Right cardiac atrium (tissue), 5 donors: ENCODE results near the gene RBM44. TPM values are rescaled to one million over a fixed set of nuclear protein-coding genes. Genes with fewer than 3 reads are reported as not detected.

Experiments
- ATAC-seq, 2 donors: fragments of 200-7000 bp; cut with Tn5 transposase; one replicate each; pipeline versions ENCODE4 v1.8.0 to v1.9.1; 2020; ENCODE audit warnings: moderate library complexity in 2 of 2, mild to moderate bottlenecking in 1 of 2
- DNase-seq, 3 donors: peaks; one replicate each; pipeline ENCODE4 v3.0.0-alpha.2; 2020
- H3K27ac ChIP-seq: one replicate; pipeline ENCODE4 v1.5.1; 2013; ENCODE audit warnings: mild to moderate bottlenecking, low read length, control low read depth, moderate library complexity
- H3K27me3 ChIP-seq: one replicate; pipeline ENCODE4 v1.6.1; 2013; ENCODE audit not compliant: control insufficient read depth, insufficient read depth
- H3K4me1 ChIP-seq: one replicate; pipeline ENCODE4 v1.6.1; 2013; ENCODE audit warnings: low read length; ENCODE audit not compliant: control insufficient read depth, insufficient read depth
- H3K4me3 ChIP-seq: one replicate; pipeline ENCODE4 v1.5.1; 2013; ENCODE audit warnings: low read length, control low read depth
- H3K9me3 ChIP-seq: one replicate; pipeline ENCODE4 v1.6.1; 2013; ENCODE audit warnings: low read length; ENCODE audit not compliant: control insufficient read depth
- WGBS: extraction: QIAGEN DNeasy Blood & Tissue Kit; methylation state at CpG from one replicate; pipeline ENCODE4 v1.1.7; 2013; 5-methylcytosine and 5-hydroxymethylcytosine counted together
- intact Hi-C, 4 donors: fragments of 100-400 bp; cut with DNase I; formaldehyde crosslinking; loops; one replicate each; pipeline versions ENCODE4 v1.11.0 to v1.14.0; 2022 to 2023
- polyA plus RNA-seq: library from polyadenylated mRNA; stranded (reverse); fragments of 200-250 nt; gene quantifications from one replicate; pipeline ENCODE4 v1.2.3, GENCODE V29; 2013
- total RNA-seq, 4 donors: library from RNA; stranded (reverse); fragmentation: NEBNext Ultra II Directional; extraction: Animal tissue kit (Norgen Biotek cat#: 25700); gene quantifications; one replicate each; pipeline ENCODE4 v1.2.1, GENCODE V29; 2021
- donor health status: healthy with polysubstance abuse.
- donor health status: DM: no; HTN: yes; CAD: no.
- donor health status: DM: no; HTN: no; CAD: no.
- donor health status: DM: no; HTN: yes; CAD: no; lungs with severe emphysema.
- donor health status: DM: yes; HTN: yes; CAD: no.

The RBM44 gene
- total and polyA plus RNA-seq, 5 donors: 0.20 to 0.70 (median 0.35) TPM

GRCh38 chr2:237873421-237873831, 74.8 kb downstream of the RBM44 start:
- ATAC-seq (no peak), DNase-seq (peak in 1 of 3 donors; percentile 22)
- H3K27ac ChIP-seq: no peak overlapping the region
- WGBS: 64% methylated on average over 11 of the region's 11 CpGs
- H3K4me1 ChIP-seq: no peaks in the 10 kb centered on the region
- intact Hi-C loops: no loop called here
- no peaks in the 10 kb centered on the region for H3K27me3 ChIP-seq
- no peaks in the 10 kb centered on the region for H3K9me3 ChIP-seq
- H3K4me3 ChIP-seq: no peak overlapping the region

GRCh38 chr2:237873897-237874551, 75.4 kb downstream of the RBM44 start:
- no peaks in the 10 kb centered on the region for H3K9me3 ChIP-seq
- ATAC-seq: no peak
- no peak overlapping the region for H3K4me3 ChIP-seq
- peak in 2 of 3 donors; percentile 37 to 42 for DNase-seq
- WGBS: 86% methylated on average over 14 of the region's 14 CpGs
- H3K4me1 ChIP-seq: no peaks in the 10 kb centered on the region
- no peak overlapping the region for H3K27ac ChIP-seq
- H3K27me3 ChIP-seq: no peaks in the 10 kb centered on the region
- intact Hi-C loops: no loop called here

DNA sequence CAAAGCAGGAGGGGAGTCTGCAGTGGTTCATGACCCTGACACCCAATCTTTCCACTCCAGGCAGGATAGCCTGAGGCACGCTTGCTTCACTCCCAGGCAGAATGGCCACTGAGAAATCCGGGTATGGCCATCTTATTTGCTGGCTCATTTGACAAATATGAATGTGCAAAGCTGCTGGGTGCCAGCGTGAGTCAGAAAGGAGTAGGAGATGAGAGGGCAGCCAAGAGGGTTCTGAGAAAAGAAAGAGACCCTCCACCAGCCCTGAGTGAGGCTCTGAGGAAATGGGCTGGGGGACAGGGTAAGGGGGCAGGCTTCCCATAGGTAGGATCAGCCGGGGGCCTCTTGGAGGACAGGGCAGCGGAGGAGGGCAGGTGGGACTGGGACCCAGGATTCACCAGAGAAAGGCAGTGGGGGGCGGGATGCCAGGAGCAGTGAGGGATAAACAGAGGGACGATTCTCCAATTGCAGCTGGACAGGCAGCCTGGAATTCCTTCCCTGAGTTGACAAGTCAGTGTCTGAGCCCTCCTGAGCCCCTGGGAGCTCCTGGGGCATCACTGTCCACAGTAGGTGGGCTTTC, 76.1 kb downstream of the RBM44 start:
- H3K4me3 ChIP-seq: no peak overlapping the region
- DNase-seq: peak in 1 of 3 donors; percentile 48
- no peaks in the 10 kb centered on the region for H3K9me3 ChIP-seq
- H3K4me1 ChIP-seq: no peaks in the 10 kb centered on the region
- intact Hi-C loops: no loop called here
- H3K27me3 ChIP-seq: no peaks in the 10 kb centered on the region
- ATAC-seq: no peak
- WGBS: 83% methylated on average over 7 of the region's 7 CpGs
- H3K27ac ChIP-seq: no peak overlapping the region

- intact Hi-C loops: no loop called here
- DNase-seq: peak in 1 of 3 donors; percentile 46
- no peak overlapping the region for H3K27ac ChIP-seq
Observed at GRCh38 chr2:237875256-237876060, 76.9 kb downstream of the RBM44 start.

DNA sequence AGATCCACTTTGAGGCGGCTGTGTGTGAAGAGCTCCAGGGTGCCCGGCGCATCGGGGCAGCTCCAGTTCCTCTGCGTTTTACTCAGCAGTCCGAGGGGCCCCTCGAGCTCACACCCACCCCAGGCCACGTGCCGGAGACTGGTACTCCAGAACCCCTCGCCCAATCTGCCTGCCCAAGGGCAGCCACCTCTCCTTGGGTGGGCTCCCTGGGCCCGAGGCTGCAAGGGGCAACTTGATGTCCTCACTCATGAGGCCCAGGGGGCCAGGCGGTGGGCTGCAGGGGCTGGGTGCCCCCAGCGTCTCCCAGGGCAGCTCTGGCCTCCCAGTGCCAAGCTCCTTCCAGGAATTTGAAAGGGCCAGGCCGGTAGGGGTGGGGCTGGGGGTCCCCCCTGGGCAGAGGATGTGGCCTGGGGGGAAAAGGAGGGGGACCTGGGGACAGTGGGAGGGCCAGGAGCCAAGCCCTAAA, 77.5 kb downstream of the RBM44 start:
- DNase-seq (peak in 1 of 3 donors; percentile 49), ATAC-seq (no peak)
- Histone ChIP-seq H3K4me1 (no peaks in the 10 kb centered on the region), H3K27me3 (no peaks in the 10 kb centered on the region), H3K4me3 (no peak overlapping the region), H3K27ac (no peak overlapping the region), H3K9me3 (no peaks in the 10 kb centered on the region)
- intact Hi-C loops: no loop called here
- WGBS: 86% methylated on average over 14 of the region's 14 CpGs

More at GRCh38 chr2:237875256-237876060, 76.9 kb downstream of the RBM44 start:
- H3K4me1 ChIP-seq: no peaks in the 10 kb centered on the region
- ATAC-seq: no peak
- H3K27me3 ChIP-seq: no peaks in the 10 kb centered on the region
- no peaks in the 10 kb centered on the region for H3K9me3 ChIP-seq
- H3K4me3 ChIP-seq: no peak overlapping the region
- WGBS: 86% methylated on average over 16 of the region's 16 CpGs

- H3K9me3 ChIP-seq: no peaks in the 10 kb centered on the region
- H3K27ac ChIP-seq: no peak overlapping the region
- ATAC-seq (no peak), DNase-seq (peak in 1 of 3 donors; percentile 28)
- intact Hi-C loops: no loop called here
- no peak overlapping the region for H3K4me3 ChIP-seq
- WGBS: 72% methylated on average over 12 of the region's 12 CpGs
- no peaks in the 10 kb centered on the region for H3K4me1 ChIP-seq
- no peaks in the 10 kb centered on the region for H3K27me3 ChIP-seq
Observed at GRCh38 chr2:237876532-237876931, 78.0 kb downstream of the RBM44 start.

- no peak for ATAC-seq
- H3K27me3 ChIP-seq: no peaks in the 10 kb centered on the region
- no peaks in the 10 kb centered on the region for H3K9me3 ChIP-seq
- H3K4me1 ChIP-seq: no peaks in the 10 kb centered on the region
- H3K27ac ChIP-seq: no peak overlapping the region
- WGBS: 91% methylated on average over 23 of the region's 23 CpGs
- intact Hi-C loops: no loop called here
- H3K4me3 ChIP-seq: no peak overlapping the region
- peak in 2 of 3 donors; percentile 41 to 46 for DNase-seq
Observed at GRCh38 chr2:237876951-237877491, 78.4 kb downstream of the RBM44 start.

- DNase-seq: peak in 1 of 3 donors; percentile 48
Observed at GRCh38 chr2:237877576-237878307, 79.2 kb downstream of the RBM44 start.

GRCh38 chr2:237878321-237879057, 79.9 kb downstream of the RBM44 start:
- no peaks in the 10 kb centered on the region for H3K9me3 ChIP-seq
- no peak overlapping the region for H3K4me3 ChIP-seq
- intact Hi-C loops: no loop called here
- ATAC-seq (no peak), DNase-seq (peak in 1 of 3 donors; percentile 42)
- no peak overlapping the region for H3K27ac ChIP-seq
- H3K4me1 ChIP-seq: no peaks in the 10 kb centered on the region
- 83% methylated on average over 14 of the region's 14 CpGs for whole genome bisulfite sequencing
- no peaks in the 10 kb centered on the region for H3K27me3 ChIP-seq

More at GRCh38 chr2:237877576-237878307, 79.2 kb downstream of the RBM44 start:
- intact Hi-C loops: no loop called here
- ATAC-seq: no peak
- Histone ChIP-seq H3K4me1 (no peaks in the 10 kb centered on the region), H3K27me3 (no peaks in the 10 kb centered on the region), H3K9me3 (no peaks in the 10 kb centered on the region), H3K27ac (no peak overlapping the region), H3K4me3 (no peak overlapping the region)
- 92% methylated on average over 25 of the region's 25 CpGs for WGBS

GRCh38 chr2:237879058-237879430, 80.5 kb downstream of the RBM44 start:
- no peak for DNase-seq
- no peak for ATAC-seq
- 81% methylated on average over 5 of the region's 5 CpGs for WGBS
- H3K9me3 ChIP-seq: no peaks in the 10 kb centered on the region
- no peak overlapping the region for H3K27ac ChIP-seq
- intact Hi-C loops: no loop called here
- H3K4me1 ChIP-seq: no peaks in the 10 kb centered on the region
- H3K4me3 ChIP-seq: no peak overlapping the region
- no peaks in the 10 kb centered on the region for H3K27me3 ChIP-seq
